NCI-H2029 (cell line): ENCODE results near the gene ULBP2.
A peak's percentile ranks its signal among the peaks of the same experiment; 100 is the strongest.
"Not testable (repeated sequence)": the region's sequence is repeated elsewhere in the genome, so short reads cannot be mapped to it uniquely, and the experiment has no call there.

Experiments used
- DNase-seq: peaks from one replicate; lab custom pipeline; 2025; lab: John Stamatoyannopoulos, UW

The ULBP2 gene

DNA sequence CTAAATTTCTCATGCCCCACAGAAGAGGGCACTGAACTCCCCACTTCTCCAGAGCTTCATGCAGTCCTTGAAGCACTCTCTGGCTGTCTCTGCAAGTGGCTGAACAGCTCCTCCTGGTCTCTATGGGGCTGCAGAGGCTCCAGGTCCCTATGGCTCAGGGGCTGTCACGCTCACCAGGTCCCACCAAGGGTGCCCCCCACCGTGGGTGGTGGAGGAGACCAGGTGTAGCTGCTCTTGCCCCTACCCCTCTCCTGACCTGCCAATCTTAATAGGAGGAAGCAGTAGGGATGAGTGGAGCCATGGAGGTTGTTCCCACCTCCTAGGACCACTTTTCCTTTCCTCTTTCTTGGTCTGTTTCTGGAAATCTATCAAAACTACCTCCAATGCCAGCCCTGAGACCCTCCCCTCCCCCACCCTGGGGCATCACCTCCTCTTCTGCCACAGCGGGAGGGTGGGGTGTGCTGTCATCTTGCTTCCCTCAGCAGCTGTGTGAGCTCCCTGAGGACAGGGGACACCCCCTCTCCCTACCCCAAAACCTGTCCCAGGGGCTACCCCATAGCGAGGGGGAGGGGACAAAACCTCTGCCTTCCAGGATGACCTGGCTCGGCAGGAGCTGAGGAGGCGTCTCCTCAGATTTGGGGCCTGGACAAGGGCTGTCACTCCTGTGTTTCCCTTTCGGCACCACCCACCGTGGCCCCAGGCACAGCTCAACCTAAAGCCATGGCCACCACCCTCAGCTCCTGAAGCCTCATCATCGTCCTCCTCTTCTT lies 31.9 kb upstream of the ULBP2 start:
- no peak for DNase-seq

DNA sequence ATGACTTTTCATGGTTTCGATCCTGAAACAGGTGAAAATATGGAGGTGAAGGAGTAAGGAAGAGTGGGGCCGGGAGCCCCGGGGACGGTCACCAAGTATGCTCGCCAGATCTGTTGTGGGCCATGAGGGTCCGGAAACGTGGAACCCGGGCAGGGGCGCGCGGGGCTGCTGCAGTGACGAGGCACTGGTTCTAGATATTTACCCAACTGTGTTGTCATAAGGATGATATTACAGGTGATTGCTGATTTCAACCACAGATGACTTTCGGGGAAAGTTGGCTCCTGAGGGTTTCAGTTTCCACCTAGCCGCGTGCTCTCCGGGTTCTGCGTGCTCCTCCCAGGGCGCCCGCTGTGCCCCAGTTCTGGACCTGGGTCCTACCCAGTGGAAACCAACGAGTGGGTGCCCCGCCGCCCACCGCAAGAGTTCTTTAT lies 31.1 kb upstream of the ULBP2 start:
- DNase-seq, result no peak

DNA sequence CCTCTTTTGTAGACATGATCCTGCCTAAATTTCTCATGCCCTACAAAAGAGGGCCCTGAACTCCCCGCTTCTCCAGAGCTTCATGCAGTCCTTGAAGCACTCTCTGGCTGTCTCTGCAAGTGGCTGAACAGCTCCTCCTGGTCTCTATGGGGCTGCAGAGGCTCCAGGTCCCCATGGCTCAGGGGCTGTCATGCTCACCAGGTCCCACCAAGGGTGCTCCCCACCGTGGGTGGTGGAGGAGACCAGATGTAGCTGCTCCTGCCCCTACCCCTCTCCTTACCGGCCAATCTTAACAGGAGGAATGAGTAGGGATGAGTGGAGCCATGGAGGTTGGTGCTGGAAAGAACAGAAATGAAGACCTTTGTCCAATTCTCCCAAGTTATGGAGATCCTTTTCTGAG lies 29.1 kb upstream of the ULBP2 start:
- not testable (repeated sequence) for DNase-seq

DNA sequence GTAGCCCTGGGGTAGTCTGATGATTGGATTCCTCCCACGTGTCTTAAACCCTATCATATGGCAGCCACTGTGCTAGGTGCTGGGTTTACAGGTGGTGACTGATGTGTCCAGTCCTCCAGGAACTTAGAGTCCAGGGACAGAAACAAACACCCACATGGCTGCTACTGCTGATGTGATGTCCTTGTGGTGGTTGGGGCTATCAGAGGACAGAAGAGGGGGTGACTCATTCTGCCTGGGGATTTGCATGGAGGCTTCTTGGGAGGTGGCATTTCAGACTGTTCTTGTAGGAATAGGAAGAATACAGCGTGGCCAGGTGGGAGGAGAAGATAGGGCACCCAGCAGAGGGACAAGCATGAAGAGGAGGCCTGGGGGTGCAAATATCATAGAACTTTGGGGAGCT lies 28.7 kb upstream of the ULBP2 start:
- no peak for DNase-seq

DNA sequence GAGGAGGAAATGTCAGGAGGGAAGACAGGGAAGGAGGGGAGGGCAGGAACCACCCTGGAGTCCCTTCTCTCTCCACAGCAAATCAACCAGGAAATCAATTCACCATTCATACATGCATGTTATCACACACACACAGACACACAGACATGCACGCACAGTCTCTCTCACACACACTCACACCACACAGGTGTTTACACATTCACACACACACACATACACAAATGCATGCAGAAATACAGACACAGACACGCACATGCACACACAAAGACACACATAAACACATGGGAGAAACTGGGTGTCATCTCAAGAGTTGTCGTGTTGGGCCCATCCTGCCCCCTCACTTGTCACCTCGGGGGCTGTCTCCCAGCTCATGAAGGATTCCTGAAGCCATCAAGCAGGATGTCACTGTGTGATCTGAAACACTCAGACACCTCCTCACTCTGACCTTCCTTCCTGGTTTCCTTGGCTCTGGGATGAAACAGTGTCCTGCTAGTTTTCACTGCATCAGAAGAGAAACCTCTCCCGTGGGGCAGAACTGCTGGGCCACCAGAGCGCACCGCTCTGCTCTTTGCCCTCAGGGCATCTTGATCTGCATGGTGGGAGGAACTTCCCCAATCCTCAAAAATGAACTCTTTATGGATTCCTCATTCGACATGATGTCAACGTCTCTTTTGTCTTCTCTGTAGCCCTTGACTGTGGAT lies 28.1 kb upstream of the ULBP2 start:
- DNase-seq, result no peak

DNA sequence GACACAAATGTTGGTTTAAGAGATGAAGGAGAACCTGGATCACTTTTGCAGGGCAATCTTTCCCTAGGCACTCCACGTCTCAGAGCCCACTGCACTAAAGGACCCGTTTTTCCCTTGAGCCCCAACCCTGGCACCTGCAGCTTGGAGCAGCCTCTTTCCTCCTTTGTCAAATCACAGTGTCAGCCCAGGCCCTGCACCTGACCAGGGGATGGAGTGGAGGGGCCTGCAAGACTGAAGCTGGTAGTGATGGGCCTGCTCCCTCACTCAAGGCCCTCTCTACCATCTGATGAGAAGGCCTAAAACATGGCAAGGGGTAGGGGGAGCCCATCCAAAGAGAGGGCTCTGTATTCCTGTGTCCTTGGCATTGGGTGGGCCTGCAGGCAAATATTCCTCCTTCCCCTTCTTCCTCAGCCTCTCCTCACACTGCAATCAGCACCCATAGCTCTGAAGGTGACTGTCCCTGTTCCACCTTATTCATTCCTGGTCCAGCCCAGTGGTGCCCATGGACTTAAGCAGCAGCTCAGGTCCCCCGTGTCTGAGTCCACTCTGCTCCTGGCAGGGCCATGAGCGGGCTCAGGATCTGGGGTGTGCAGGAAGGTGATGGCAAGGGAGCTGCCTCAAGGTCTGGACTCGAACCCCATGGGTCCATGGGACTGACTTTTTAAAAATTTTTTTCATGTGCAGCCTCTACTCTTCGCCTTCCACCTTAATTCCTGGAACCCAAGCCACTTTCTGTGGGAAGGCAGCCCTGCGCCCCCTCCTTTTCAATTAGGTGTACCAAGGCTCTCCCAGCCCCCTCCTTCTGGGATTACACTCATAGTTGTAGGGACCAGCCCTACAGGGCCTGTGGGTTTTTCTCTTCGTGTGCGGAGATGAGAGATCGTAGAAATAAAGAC lies 25.6 kb upstream of the ULBP2 start:
- no peak for DNase-seq

DNA sequence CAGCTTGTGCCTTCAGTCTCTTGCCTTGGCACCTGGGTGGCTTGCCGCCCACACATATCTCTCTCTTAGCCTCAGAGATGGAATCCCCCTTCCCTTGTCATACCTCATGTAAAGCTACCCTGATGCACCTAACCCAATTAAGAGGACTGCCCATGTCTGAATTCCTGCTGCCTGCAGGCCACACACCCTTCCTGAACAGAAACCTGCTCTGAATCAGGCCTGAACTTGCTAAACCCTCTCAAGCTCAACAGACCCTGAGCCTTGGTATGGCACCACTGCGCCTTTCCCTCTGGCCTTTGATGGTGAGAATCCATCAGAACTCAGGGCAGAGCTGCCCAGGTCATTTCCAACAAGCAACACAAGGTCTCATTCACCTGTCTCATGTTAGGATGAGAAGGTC lies 24.1 kb upstream of the ULBP2 start:
- DNase-seq, result no peak

DNA sequence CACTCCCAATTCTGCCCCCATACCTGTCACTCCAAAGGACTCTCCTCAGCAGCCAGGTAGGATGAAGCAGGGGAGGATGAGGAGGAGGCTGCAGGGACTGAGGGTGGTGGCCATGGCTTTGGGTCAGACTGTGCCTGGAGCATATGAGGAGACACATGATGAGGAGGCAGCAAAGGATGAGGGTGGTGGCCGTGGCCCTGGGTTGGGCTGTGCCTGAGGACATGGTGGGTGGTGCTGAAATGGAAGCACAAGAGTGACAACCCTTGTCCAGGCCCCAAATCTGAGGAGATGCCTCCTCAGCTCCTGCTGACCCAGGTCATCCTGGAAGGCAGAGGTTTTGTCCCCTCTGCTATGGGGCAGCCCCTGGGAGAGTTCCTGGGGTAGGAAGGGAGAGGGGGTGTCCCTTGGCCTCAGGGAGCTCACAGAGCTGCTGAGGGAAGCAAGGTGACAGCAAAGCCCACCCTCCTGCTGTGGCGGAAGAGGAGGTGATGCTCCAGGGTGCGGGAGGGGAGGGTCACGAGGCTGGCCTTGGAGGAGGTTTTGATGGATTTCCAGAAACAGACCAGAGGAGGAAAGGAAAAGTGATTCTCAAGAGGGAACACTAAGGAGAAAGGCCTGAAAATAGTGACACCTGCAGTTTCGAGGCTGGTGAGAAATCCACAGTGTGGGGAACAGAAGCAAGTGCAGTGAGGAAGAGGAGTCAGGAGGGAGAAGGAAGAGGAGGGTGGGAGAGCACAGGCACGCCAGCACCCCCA lies 23.5 kb upstream of the ULBP2 start:
- no peak for DNase-seq

DNA sequence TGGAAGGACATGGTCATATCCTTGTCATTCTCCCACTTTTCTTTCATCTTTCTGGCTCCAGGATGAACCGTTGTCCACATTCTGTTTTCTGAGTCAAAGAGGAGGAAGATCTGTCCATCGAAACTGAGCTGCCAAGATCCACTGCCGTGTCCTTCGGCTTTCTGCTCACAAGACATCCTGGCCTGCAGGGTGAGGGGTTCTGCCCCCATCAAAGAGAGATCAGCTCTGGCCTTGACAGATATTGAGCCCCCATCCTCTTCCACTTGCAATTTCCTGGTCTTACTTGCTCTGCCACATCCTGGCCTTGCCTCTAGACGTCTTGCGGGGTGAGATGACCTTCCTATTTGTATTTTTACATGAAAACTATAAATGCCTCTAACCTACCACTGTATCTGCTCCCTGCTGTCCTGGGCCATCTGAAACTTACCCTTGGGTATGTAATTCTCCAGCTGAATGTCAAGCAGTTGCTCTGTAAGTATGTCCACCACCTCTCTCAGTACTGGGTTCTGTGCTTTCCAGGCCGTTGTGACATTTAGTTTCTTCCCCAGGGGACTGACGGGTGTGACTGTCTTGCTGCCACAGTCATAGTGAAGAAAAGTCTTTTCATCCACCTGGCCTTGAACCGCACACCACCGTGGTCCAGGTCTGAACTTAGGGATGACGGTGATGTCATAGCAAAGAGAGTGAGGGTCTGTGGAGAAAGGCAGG lies 22.5 kb upstream of the ULBP2 start:
- DNase-seq, result not testable (repeated sequence)

DNA sequence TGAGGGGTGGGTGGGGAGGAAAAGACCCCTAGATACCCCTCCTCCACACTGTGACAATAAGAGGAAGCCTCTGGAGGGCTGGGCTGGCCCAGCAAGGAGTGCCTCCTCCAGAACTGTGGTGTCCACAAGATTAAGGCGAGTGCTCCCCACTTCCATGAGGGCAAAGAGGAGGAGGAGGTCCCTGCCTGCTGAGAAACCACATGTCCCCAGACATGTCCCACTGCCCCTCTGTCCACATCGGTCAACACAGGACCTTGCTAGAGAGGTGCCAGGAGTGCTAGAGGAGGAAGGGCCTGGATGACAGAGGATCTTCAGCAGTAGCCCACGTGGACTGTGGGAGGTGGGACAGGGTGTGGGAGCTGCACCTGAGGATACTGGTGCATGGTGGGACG lies 22.0 kb upstream of the ULBP2 start:
- DNase-seq, result no peak

DNA sequence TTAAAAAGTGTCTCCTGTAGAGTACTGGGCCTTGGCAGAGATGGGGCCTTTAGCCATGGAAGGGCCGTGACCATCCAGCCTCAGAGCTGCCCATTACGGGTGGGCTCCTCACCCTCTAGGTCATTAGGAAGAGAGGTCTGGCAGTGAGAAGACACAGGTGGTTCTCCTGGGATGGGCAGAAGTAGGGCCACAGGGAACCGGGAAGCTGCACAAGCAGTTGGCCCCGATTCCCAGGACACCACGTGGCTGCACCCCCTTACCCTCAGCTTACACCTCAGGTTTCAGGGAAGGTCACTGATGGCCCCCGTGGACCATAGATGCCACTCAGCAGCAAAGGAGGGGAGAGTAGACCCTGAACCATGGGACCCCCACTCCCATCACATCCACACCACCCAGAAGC lies 20.5 kb upstream of the ULBP2 start:
- no peak for DNase-seq

DNA sequence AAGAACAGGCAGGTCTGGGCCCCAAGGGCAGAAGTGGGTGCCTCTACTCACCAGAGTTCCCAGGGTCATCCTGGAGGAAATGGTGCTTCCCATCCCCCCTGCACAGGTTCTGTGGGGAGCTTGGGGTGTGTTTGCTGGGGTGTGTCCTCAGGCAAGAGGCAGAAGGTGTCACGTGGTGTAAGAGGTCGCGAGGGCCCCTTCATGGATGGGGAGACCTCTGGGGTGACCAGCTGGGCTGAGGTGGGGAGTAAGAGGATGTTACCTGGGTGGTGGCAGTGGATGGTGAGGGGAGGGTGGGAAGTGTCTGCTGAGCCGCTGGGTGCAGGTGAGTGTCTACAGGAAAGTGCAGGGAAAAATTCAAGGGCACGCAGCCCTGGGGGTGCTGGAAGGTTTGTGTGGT lies 19.7 kb upstream of the ULBP2 start:
- not testable (repeated sequence) for DNase-seq

DNA sequence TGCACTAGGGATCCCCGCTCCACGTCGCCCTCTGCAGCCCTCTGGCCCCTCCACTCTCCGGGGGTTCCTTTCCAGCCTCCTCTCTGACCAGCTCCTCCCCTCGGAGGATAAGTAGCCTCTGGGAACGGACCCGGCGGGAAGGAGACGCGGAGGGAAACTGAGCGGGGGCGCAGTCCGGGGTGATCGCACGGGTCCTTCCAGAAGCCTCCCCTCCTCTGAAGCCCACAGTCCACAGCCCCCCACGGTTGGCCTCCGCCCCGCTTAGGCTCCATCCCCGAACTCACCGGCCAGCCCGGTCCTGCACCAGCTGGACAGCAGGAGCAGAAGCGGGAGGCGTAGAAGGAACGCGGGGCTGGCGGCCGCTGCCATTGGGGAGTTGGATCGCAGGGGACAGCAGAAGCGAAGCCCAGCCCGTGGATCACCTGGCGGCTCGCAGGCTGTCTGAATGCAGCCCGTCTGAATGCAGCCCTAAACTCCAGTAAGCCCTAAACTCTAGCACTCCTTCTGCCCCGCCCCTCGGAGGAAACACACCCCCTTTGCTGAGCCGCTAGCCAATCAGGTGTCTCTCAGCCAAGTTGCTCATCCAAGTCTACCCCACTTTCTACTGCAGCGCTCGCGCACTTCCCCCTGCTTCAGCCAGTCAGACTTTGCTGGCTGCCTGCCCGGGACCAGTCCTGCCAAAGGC lies 19.0 kb upstream of the ULBP2 start, which contains the start of gene RAET1G:
TSS of gene RAET1G (minus strand) at position 480 of the 685 bp plus-strand sequence. CDS start at position 369, 111 bp downstream.
- DNase-seq, result peak; percentile 17

DNA sequence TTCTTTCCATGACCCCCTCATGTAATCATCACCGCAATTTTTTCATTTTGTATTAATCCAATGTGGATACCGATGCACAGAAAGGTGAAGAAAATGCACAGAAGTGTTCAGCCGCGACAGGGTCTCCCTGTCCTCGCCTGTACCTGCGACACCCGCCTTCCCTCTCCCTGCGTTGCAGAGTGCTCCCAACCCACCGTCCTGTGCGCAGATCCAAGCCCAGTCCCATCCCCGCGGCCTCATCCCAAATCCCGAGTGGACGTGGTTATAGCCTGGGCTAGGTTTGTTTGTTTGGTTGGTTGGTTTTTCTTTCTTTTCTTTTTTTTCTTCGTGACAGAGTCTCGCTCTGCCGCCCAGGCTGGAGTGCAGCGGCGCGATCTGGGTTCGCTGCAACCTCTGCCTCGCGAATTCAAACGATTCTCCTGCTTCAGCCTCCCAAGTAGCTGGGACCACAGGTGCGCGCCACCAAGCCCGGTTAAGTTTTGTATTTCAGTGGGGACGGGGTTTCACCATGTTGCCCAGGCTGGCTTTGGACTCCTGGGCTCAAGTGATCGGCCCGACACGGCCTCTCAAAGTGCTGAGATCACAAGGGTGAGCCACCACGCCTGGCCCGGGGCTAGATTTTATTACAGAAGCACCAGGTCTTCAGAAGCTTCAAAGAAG lies 18.4 kb upstream of the ULBP2 start:
- DNase-seq, result no peak

DNA sequence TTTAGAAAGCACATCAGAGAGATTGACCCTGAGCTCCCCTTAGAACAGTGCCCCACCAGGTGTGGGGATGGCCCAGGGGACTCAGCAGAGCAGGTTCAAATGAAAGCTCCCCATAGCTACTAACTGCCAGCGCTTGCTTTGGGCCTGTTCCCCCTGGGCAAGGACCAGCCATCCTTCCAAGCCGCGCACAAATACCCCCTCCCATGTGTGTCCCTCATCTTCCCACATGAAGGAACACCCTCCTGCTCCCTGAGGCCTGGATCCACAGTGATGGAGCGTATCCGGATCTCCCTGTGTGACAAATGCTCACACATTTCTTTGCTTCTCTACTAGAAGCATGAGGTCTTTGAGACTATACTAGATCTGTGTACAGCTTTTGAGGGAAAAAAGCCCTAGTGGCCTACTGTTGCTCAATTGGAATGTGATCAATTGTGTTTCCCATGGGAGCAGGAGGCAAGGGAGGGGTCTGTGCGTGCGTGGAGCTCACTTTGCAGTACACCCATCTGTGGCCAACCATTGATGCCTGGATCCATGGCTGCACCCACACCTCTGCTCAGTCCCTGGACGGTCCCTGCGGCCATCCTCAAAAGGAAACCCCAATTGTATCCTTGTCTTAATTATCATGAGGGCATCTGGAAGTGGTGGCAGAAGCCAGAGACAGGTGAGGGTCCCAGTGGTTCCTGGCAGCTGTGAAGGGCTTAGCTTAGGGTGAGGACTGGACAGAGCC lies 17.4 kb upstream of the ULBP2 start:
- no peak for DNase-seq

DNA sequence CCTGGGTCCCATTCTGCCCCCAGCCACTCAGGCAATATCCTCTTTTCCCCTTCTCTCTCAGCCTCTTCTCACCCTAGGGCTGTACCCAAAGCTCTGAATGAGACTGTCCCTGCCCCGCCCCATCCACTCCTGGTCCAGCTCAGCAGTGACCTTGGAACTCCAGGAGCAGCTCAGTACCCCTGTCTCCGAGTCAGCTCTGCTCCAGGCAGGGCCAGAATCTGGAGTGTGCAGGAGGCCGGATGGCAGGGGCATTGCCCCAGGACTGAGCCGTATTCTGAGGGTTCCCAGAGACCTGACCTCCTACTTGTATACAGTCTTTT lies 16.9 kb upstream of the ULBP2 start:
- no peak for DNase-seq

DNA sequence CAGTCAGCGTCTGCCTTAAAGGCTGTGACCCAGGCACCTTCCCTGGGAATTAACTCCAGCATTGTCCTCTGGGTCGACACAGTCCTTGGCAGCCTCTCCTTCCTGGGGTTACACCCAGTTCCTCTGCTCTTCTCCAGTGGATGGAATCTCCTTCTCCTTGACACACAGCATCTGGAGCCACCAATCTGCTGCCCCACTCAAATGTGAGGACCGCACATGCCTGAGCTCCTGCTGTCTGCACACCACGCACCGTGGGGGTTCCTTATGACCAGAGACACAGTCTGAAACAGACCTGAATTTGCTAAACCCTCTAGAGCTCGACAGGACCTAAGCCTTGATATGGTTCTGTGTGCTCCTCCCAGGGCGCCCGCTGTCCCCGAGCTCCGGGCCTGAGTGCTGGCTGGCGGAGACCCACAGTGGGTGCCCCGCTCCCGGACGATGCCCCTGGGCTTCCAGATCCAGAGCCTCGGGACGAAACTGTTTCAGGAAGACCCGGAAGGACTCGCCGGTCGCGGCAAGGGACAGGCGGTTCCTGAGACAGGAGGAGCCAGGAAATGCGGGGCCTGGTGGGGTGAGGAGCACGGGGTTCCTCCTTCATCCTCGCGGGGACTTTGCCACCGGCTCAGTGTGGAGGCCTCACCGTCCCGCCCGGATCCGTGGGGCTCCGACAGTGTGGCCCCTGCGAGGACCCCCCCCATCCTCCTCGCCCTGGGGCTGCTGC lies 16.4 kb upstream of the ULBP2 start:
- DNase-seq, result no peak

DNA sequence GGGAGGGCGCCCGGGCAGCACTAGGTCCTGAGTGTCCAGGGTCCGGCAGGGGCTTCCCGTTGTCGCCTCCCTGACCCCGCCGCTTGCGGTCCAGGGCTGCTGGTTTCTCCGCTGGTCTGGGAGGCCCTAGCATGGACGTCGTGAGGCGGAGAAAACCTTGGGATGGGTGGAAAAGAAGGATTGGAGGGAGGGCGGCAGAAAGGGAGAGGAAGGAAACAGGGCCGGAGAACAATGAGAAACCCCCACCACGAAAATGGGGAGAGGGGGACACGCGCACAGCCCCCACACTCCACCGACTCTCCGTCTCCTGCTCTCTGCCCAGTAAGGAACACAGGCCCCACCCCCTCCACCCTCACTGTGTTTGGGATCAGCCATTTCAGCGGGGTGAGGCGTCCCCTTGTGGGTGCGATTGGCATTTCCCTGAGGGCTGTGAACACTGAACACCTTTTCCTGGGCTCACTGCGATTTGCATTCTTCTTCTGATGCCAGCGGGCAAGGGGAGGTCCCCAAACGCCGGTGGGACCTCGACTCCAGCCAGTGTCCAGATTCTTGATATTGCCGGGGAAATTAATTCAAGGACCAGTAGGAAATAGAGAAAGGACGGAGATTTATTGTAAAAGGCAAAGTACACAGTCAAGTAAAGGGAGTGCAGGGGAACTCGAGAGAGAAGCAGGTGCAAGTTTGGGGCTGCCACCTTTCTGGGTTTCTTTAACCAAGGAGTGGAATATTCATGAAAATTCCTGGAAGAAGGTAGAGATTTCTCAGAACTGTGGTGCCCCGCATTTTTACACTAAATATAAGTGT lies 15.6 kb upstream of the ULBP2 start:
- peak; percentile 62 for DNase-seq
